ENCODE results near the gene EXT2.
A peak's percentile ranks its signal among the peaks of the same experiment; 100 is the strongest.

EXT2 gene

DNA sequence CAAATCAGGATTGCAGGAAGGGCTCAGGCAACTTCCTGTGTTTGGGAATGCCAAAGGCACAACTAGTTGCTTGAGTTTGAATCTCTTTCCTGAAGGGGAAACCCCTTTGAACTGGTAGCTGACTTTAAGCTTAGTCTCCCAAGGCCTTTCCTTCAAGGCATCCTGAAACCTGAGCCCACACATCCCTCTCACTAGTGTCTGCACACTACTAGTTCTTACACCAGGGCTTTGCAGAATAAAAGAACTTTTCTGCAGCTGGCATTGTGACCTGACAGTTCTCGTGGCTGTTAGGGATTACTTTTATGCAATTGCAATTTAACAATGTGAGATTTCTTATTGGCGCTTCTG, 95.4 kb downstream of the EXT2 start:
- peak overlapping the region in 1 of 3 experiments; percentile 21 for H3K27ac Mint-ChIP-seq

DNA sequence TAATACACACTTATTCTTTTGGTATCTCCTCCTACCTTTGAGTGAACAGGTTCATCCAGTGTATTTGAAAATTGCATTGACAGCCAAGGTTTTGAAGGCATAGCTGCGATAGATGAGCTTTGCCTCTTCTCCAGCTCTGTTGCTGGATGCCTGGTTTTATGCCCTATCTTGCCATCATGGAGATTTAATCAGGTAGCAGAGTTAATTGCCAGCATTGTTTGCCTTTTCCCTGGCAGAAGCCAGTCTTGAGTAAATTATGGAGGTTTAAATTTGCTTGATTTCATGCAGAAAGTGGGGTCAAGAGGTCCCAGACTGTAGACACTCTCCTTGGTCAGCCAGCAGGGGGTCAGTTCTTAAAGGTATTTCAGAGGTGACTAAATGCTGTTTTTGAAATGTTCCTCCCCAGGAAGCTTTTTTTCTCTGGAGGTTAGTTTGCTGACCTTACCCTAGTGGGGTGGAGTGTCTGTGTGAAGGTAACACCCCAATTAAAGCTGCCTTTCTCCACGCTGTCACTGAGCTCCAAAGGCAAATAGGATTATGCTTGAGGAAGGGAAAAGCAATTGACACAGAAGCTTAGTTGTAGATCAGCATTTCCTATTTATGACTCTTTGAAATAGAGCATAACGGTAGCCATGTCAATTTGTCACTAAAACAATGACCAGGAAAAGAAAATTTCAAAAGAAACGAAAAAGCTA, 96.0 kb downstream of the EXT2 start:
- Mint-ChIP-seq H3K9me3 (peaks cover 39% of the 10 kb centered on the region), H3K36me3 (ENCODE audit: low read depth) (peaks cover 64% of the 10 kb centered on the region), H3K4me1 (peaks cover 9% of the 10 kb centered on the region), H3K27ac (peak overlapping the region in 1 of 3 experiments; percentile 21), H3K4me3 (no peak overlapping the region), H3K27me3 (ENCODE audit: low read depth) (no peaks in the 10 kb centered on the region)
- TF ChIP-seq, protein P1, sequence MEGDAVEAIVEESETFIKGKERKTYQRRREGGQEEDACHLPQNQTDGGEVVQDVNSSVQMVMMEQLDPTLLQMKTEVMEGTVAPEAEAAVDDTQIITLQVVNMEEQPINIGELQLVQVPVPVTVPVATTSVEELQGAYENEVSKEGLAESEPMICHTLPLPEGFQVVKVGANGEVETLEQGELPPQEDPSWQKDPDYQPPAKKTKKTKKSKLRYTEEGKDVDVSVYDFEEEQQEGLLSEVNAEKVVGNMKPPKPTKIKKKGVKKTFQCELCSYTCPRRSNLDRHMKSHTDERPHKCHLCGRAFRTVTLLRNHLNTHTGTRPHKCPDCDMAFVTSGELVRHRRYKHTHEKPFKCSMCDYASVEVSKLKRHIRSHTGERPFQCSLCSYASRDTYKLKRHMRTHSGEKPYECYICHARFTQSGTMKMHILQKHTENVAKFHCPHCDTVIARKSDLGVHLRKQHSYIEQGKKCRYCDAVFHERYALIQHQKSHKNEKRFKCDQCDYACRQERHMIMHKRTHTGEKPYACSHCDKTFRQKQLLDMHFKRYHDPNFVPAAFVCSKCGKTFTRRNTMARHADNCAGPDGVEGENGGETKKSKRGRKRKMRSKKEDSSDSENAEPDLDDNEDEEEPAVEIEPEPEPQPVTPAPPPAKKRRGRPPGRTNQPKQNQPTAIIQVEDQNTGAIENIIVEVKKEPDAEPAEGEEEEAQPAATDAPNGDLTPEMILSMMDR (IDR thresholded peaks at IDR 0.05; ENCODE audit: unreplicated experiment in 3 of 3): no peak

More for the DNA sequence above, 95.4 kb downstream of the EXT2 start:
- Mint-ChIP-seq H3K4me3 (no peak overlapping the region), H3K36me3 (ENCODE audit: low read depth) (peaks cover 59% of the 10 kb centered on the region), H3K27me3 (ENCODE audit: low read depth) (no peaks in the 10 kb centered on the region), H3K4me1 (peaks cover 9% of the 10 kb centered on the region), H3K9me3 (peaks cover 35% of the 10 kb centered on the region)
- TF ChIP-seq, protein P1 (IDR thresholded peaks at IDR 0.05; ENCODE audit: unreplicated experiment in 3 of 3): no peak

GRCh38 chr11:44192017-44192385, 96.5 kb downstream of the EXT2 start:
- H3K4me3 Mint-ChIP-seq: no peak overlapping the region
- peaks cover 69% of the 10 kb centered on the region for H3K36me3 Mint-ChIP-seq (ENCODE audit: low read depth)
- TF ChIP-seq, protein P1 (IDR thresholded peaks at IDR 0.05; ENCODE audit: unreplicated experiment in 3 of 3): no peak
- peak overlapping the region in 1 of 3 experiments; percentile 45 for H3K27ac Mint-ChIP-seq
- H3K27me3 Mint-ChIP-seq (ENCODE audit: low read depth): no peaks in the 10 kb centered on the region
- peaks cover 9% of the 10 kb centered on the region for H3K4me1 Mint-ChIP-seq
- peaks cover 44% of the 10 kb centered on the region for H3K9me3 Mint-ChIP-seq

DNA sequence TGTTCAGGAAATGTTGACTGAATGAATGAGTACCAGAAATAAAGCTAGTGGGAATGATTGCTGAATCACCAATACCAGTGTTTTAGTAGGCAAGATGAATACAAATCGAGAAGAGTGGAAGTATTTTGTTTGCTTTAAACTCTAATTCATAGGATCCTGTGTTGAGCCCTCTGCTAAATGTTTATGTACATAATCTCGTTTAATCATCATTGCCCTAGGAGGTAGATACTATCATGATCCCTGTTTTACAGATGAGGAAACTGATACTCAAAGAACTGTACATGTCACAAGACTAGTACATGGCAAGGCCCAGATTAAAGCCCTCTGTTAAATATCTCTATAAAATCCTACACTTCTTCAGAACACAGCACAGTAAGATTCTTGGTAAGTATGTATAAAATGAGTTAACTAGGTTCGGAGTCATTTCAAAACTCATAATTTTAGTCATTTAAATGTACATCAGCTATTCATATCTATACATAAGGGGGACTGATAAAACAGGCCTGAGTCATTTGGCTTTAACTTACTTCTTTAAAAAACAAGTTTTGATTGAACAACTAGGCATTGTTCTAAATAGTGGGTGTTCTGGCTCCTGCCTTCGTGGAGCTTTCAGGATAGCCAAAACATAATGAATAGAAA, 97.1 kb downstream of the EXT2 start:
- H3K4me1 Mint-ChIP-seq: peaks cover 9% of the 10 kb centered on the region
- TF ChIP-seq, protein P1 (IDR thresholded peaks at IDR 0.05; ENCODE audit: unreplicated experiment in 3 of 3): no peak
- no peak overlapping the region for H3K4me3 Mint-ChIP-seq
- peaks cover 70% of the 10 kb centered on the region for H3K36me3 Mint-ChIP-seq (ENCODE audit: low read depth)
- H3K9me3 Mint-ChIP-seq: peaks cover 45% of the 10 kb centered on the region
- H3K27me3 Mint-ChIP-seq (ENCODE audit: low read depth): no peaks in the 10 kb centered on the region
- no peak overlapping the region for H3K27ac Mint-ChIP-seq

DNA sequence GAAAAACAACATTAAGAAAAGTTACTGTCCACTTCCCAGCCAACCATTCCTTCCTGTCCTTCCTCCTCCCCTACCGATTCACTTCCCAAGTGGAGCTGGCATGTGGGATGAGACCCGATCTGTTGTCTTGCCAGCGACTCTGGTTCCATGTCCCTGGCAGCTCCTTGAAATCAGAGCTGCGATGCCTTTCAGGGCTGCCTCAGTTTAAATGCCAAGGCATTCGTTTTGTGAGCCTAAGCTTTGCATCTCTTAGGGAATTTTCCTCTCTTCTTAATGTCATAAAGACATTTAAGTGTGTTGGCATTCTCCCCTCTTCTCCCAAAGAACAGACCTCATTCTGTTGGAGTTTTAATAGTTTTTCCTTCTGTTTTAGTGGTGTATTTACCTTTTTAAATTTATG, 98.4 kb downstream of the EXT2 start:
- H3K4me3 Mint-ChIP-seq: no peak overlapping the region
- no peaks in the 10 kb centered on the region for H3K27me3 Mint-ChIP-seq (ENCODE audit: low read depth)
- H3K9me3 Mint-ChIP-seq: peaks cover 39% of the 10 kb centered on the region
- H3K4me1 Mint-ChIP-seq: peaks cover 21% of the 10 kb centered on the region
- TF ChIP-seq, protein P1 (IDR thresholded peaks at IDR 0.05; ENCODE audit: unreplicated experiment in 3 of 3): no peak
- H3K27ac Mint-ChIP-seq: no peak overlapping the region
- peaks cover 70% of the 10 kb centered on the region for H3K36me3 Mint-ChIP-seq (ENCODE audit: low read depth)

All from nephron (organoid).